SK-N-MC (cell line): ENCODE results near the gene STX8.

Experiments used
- FOXP2 ChIP-seq: optimal IDR thresholded peaks from 2 replicates; pipeline ENCODE3; 2011; ENCODE audit warnings: mild to moderate bottlenecking, moderate library complexity; ENCODE audit not compliant: insufficient read depth; ENCODE audit errors: extremely low read length, control extremely low read depth
- POLR2AphosphoS5 ChIP-seq: IDR thresholded peaks from 2 replicates; pipeline ENCODE4 v1.6.1; 2012; ENCODE audit warnings: mild to moderate bottlenecking, low read depth, low read length, borderline replicate concordance

GRCh38 chr17:9355846-9356245 is 219.8 kb downstream of the STX8 start:
- no peak for TF ChIP-seq FOXP2
- no peak for TF ChIP-seq POLR2AphosphoS5
